SU-DHL-6 (cell line): ENCODE results near the gene ARPC1B.

ENCODE experiments used
- CTCF ChIP-seq: fragments of 200-600 bp; sonication (generic); IDR thresholded peaks from one replicate; pipeline ENCODE4 v1.5.1; 2017; ENCODE audit warnings: antibody characterized with exemption, mild to moderate bottlenecking, low read length, moderate library complexity; ENCODE audit not compliant: insufficient read depth, poor library complexity, severe bottlenecking
- EZH2phosphoT487 ChIP-seq: fragments of 200-600 bp; sonication (generic), shearing (Covaris generic); conservative IDR thresholded peaks from 2 replicates; pipeline ENCODE4 v1.6.1; 2018; ENCODE audit warnings: mild to moderate bottlenecking, antibody characterized with exemption, low read length, moderate library complexity, mixed read lengths

GRCh38 chr7:99372275-99373090, 2.0 kb upstream of the ARPC1B start:
- TF ChIP-seq CTCF = no peak
- TF ChIP-seq EZH2phosphoT487 = no peak
